Measurements from ENCODE around the gene OR4L1. TPM values are rescaled to one million over a fixed set of nuclear protein-coding genes. Genes with fewer than 3 reads are reported as not detected.

OR4L1 gene
- total and polyA plus RNA-seq, 8 donors: not detected

Other genes starting within 250 kb of the OR4L1 start
- not detected for gene OR4K2, start 184.9 kb upstream of the OR4L1 start, total RNA-seq
- gene OR4K2, start 184.9 kb upstream of the OR4L1 start, polyA plus RNA-seq (ENCODE audit: insufficient read length in 6 of 6): not detected
- not detected for gene OR4K5, start 139.4 kb upstream of the OR4L1 start, total RNA-seq
- gene OR4K5, start 139.4 kb upstream of the OR4L1 start, polyA plus RNA-seq (ENCODE audit: insufficient read length in 6 of 6): not detected
- gene OR4K1, start 129.1 kb upstream of the OR4L1 start, total RNA-seq: not detected
- not detected for gene OR4K1, start 129.1 kb upstream of the OR4L1 start, polyA plus RNA-seq (ENCODE audit: insufficient read length in 6 of 6)
- gene OR4K15, start 84.5 kb upstream of the OR4L1 start, total RNA-seq: not detected
- gene OR4K15, start 84.5 kb upstream of the OR4L1 start, polyA plus RNA-seq (ENCODE audit: insufficient read length in 6 of 6): not detected
- gene OR4Q2, start 57.9 kb upstream of the OR4L1 start, total RNA-seq: not detected
- not detected for gene OR4Q2, start 57.9 kb upstream of the OR4L1 start, polyA plus RNA-seq (ENCODE audit: insufficient read length in 6 of 6)
- gene OR4K14, start 40.7 kb upstream of the OR4L1 start, total RNA-seq: not detected
- not detected for gene OR4K14, start 40.7 kb upstream of the OR4L1 start, polyA plus RNA-seq (ENCODE audit: insufficient read length in 6 of 6)
- gene OR4K13, start 24.0 kb upstream of the OR4L1 start, total RNA-seq: not detected
- gene OR4K13, start 24.0 kb upstream of the OR4L1 start, polyA plus RNA-seq (ENCODE audit: insufficient read length in 6 of 6): under 1 TPM in 2 of 6 donors, not detected in 4; 0.03 TPM
- not detected for gene OR4K17, start 50.7 kb downstream of the OR4L1 start, total RNA-seq
- under 1 TPM; 0.03 to 0.11 (median 0.08) TPM for gene OR4K17, start 50.7 kb downstream of the OR4L1 start, polyA plus RNA-seq (ENCODE audit: insufficient read length in 6 of 6)
- not detected for gene OR4N5, start 78.8 kb downstream of the OR4L1 start, total RNA-seq
- gene OR4N5, start 78.8 kb downstream of the OR4L1 start, polyA plus RNA-seq (ENCODE audit: insufficient read length in 6 of 6): not detected
- not detected for gene OR11G2, start 130.9 kb downstream of the OR4L1 start, total RNA-seq
- under 1 TPM in 3 of 6 donors, not detected in 3; 0.06 TPM for gene OR11G2, start 130.9 kb downstream of the OR4L1 start, polyA plus RNA-seq (ENCODE audit: insufficient read length in 6 of 6)
- gene OR11H6, start 163.7 kb downstream of the OR4L1 start, total RNA-seq: not detected
- not detected for gene OR11H6, start 163.7 kb downstream of the OR4L1 start, polyA plus RNA-seq (ENCODE audit: insufficient read length in 6 of 6)
- gene OR11H7, start 168.9 kb downstream of the OR4L1 start, total RNA-seq: not detected
- gene OR11H7, start 168.9 kb downstream of the OR4L1 start, polyA plus RNA-seq (ENCODE audit: insufficient read length in 6 of 6): under 1 TPM; 0.32 to 0.98 (median 0.75) TPM
- gene OR11H4, start 179.2 kb downstream of the OR4L1 start, total RNA-seq: not detected
- under 1 TPM in 3 of 6 donors, not detected in 3; 0.11 to 0.20 (median 0.13) TPM for gene OR11H4, start 179.2 kb downstream of the OR4L1 start, polyA plus RNA-seq (ENCODE audit: insufficient read length in 6 of 6)
- 10 to 100 TPM; 16.6 to 18.3 TPM for gene TTC5, start 245.9 kb downstream of the OR4L1 start, total RNA-seq
- 10 to 100 TPM; 22.8 to 27.6 (median 25.3) TPM for gene TTC5, start 245.9 kb downstream of the OR4L1 start, polyA plus RNA-seq (ENCODE audit: insufficient read length in 6 of 6)